GM12872 (cell line): Measurements from ENCODE around the gene TRMT2B.

Experiments used
- CTCF ChIP-seq: IDR thresholded peaks from 3 replicates; pipeline ENCODE4 v1.5.1; 2011; ENCODE audit warnings: low read depth, mild to moderate bottlenecking, low read length, moderate library complexity; ENCODE audit not compliant: insufficient read depth

Gene TRMT2B

GRCh38 chrX:101029665-101030064 lies 22.2 kb downstream of the TRMT2B start:
- TF ChIP-seq CTCF, result no peak

GRCh38 chrX:101028562-101028961 lies 23.3 kb downstream of the TRMT2B start:
- TF ChIP-seq CTCF, result no peak

- no peak for TF ChIP-seq CTCF
These were observed 26.8 kb downstream of the TRMT2B start for GRCh38 chrX:101025126-101025525.

GRCh38 chrX:101022020-101022419 lies 29.9 kb downstream of the TRMT2B start:
- TF ChIP-seq CTCF, result no peak

- no peak for TF ChIP-seq CTCF
These were observed 42.8 kb downstream of the TRMT2B start for GRCh38 chrX:101009090-101009489.

- TF ChIP-seq CTCF, result no peak
These were observed 52.5 kb downstream of the TRMT2B start for GRCh38 chrX:100999451-100999850.

GRCh38 chrX:100995469-100995868 lies 56.4 kb downstream of the TRMT2B start:
- TF ChIP-seq CTCF, result no peak
